SKM-1 treated with dmso at 0.1 percent for 144 hours (cell line): ENCODE data around the gene MCM5.
"Not testable (repeated sequence)": the region's sequence is repeated elsewhere in the genome, so short reads cannot be mapped to it uniquely, and the experiment has no call there.

Experiments used
- DNase-seq: peaks from one replicate; lab custom pipeline; 2025; ENCODE audit not compliant: unreplicated experiment; lab: John Stamatoyannopoulos, UW

Gene MCM5

DNA sequence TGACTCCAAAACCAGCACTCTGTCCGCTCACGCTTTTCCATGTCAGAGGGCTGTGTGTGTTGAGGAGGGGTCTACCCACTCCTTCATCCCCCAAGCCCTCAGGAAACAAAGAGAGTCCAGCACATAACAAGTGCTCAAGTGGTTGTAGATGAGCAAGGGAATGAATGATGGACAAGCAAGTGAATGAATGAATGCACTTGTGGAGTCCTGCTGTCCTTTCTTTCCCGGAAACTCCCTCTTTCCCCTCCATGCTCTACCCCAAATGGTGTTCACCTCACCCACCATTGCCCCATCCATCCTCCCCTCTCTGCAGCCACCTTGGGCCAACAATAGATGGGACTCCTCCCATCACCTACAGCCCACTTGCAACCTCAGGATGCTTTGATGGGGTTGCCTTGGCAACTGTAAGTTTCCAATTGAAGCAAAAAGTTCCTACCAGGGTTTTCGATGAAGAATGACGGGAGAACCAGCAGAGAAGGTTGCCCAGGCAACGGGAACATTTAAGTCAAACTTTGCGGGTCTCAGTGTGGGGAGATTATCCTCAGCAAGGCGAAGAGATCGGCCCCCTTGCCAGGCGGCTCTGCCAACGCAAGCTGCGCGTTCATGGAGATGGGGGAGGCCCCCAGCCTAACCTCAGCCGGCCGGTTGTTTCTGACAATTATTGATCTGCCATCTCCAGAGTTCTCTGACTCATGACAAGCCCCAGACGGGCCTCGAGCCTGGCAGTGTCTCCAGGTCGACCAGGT is 51.1 kb downstream of the MCM5 start:
- no peak for DNase-seq

DNA sequence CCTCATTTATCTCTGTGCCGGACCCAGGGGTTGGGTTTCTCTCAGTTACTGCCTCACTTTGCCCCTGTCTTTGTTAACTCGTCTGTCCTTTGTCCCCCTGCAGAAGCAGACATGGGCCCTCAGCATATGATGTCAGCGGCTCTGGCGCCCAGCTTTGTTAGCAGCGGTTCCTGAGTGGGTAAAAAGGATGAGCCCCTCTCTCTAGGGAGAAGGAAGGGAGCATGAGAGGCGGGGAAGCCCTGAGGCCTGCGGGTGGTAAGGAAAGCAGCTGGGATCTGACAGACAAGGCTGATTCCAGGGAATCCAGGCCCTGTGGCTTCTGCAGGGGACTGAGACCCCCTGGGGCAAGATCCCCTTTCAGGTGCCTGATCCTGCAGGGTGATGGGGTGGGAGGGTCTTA is 51.7 kb downstream of the MCM5 start:
- DNase-seq = no peak

DNA sequence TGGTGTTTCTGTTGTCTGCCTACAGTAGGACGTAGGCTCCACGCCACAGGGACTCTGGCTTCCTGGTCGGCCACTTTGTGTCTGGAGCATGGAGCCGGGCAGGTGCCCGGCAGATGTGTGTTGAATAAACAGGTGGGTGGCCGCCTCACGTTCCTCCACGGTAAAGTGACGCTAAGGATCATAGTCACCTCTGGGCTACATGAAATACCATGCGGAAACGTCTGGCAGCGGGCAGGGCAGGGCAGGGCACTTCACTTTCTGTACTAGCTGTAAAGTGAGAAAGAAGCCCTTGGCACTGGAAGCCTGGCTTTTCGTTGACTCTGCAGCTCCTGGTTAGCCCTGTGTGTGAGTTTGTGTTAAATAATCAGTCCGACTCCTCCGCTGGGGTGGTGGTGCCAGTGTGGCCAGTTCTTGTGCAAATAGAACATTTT is 52.4 kb downstream of the MCM5 start:
- DNase-seq = no peak

DNA sequence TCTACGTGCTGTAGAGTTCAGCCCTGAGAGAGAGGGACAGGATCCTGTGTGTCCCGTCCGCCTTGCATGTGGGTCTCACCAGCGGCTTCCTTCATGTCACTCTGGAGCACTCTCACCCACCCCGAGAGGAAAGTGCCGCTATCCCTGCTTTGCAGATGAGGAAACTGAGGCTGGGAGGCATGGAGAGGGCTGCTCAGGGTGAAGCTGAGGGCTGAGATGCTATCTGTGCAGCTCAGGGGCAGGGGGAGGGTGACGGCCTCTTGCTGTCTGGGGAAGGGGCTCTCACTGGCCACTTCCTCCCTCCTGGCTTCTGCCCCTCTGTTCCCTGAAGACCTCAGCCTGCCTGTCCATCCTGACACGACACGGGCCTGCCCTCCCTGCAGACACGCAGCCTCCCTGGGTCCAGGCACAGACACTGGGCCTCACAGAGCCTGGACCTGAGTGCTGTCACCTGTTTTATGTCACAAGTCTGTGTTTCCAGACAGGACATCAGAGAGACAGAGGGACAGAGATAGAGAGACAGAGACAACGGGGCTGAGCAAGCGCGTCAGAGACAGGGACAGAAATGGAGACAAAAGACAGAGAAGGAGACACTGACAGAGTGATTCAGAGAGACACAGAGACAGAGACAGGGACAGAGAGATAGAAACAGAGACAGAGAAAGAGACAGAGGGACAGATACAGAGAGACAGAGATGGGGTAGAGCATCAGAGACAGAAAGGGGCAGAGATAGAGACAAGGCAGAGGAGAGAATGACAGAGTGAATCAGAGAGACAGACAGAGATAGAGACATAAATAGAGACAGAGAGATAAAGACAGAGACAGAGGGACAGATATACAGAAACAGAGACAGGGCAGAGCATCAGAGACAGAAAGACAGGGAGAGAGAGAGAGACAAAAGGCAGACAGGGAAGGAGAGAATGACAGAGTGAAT is 53.1 kb downstream of the MCM5 start:
- no peak for DNase-seq

DNA sequence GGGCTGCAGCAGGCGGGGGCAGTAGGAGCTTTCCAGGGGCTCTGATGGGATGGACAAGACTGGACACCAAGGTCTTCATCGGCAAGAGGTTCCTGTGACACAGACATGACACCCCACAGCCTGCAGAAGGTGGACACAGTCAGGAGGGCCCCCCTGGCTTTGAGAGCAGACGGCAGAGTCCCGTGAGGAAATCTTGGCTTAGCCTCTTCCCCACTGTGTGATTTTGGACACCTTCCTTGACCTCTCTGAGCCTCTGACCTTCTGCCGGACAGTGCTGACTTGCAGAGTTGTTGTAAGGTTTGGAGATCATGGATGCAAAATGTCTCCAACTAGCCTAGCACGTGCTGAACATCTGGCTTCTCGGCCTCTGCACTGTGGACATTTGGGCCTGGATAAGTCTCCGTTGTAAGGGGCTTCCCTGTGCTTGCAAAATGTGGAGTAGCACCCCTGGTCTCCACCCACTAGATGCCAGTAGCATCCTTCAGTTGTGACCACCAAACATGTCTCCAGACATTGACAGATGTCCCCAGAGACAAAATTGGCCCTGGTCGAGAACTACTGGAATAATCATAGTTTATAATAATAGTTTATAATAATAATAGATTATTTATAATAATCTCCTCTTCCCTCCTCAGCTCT is 54.6 kb downstream of the MCM5 start:
- no peak for DNase-seq

DNA sequence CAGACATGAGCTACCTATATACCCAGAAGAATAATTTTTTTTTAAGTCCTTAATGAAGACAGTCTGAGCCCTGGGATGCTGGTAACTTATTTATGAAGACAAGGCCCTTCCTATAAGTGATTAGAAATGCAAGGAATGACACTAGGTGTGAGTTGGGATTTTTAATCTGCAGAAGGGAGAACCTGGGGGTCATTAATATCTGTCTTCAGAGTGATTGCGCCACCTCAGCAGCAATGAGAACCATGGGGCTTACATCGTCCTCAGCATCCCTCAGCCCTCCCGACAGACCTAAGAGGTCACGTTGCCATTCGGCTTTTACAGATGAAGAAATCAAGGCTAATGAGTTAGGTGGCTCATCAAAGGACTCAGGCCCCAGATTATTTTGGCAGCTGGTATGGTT is 55.6 kb downstream of the MCM5 start:
- DNase-seq = no peak

DNA sequence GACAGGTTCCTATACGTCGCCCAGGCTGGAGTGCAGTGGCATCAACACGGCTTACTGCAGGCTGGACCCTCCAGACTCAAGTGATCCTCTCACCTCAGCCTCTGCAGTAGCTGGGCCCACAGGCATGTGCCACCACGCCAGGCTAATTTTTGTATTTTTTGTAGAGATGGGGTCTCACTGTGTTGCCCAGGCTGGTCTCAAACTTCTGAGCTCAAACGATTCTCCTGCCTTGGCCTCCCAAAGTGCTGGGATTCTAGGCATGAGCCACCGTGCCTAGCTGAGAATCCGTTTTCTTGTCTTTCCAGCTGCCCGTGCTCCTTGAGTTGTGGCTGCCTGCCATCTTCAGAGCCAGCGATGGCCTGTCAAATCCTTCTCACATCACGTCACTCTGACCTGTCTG is 56.8 kb downstream of the MCM5 start:
- no peak for DNase-seq

DNA sequence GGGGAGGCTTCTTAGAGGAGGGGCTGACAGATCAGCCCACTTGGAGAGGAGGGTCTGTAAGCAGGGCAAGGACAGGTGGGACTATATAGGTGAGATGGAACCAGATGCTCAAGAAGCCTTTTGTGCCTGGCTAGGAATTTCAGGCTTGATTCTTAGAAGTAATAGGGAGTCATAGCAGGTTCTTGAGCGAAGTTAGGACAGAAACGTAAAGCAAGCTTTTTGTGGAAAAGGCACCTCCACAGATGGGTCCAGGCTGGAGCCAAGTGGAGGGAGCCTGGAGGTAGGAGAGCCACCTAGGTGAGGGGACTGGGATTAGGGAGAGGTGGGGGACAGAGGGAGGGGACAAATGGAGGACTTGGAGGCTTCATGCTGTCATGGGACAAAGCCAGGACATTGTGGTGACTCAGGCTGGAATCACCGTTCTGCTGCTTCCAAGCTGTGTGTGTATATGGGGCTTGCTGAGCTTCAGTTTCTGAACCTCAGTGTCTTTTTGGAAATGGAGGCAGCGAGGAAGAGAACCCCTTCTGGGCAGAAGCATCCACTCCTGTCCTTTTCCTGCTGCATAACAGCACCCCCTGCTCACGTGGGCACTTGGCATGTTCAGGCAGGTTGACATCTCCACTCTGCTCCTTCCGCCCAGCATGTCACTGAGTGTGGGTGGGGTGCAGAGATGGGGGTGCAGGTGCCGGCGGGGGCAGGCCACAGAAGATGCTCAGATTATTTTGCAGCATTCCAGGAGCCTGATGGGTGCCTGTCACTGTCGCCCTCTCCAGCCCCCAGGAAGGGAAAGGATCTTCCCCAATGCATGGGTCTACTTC is 58.0 kb downstream of the MCM5 start:
- DNase-seq = no peak

DNA sequence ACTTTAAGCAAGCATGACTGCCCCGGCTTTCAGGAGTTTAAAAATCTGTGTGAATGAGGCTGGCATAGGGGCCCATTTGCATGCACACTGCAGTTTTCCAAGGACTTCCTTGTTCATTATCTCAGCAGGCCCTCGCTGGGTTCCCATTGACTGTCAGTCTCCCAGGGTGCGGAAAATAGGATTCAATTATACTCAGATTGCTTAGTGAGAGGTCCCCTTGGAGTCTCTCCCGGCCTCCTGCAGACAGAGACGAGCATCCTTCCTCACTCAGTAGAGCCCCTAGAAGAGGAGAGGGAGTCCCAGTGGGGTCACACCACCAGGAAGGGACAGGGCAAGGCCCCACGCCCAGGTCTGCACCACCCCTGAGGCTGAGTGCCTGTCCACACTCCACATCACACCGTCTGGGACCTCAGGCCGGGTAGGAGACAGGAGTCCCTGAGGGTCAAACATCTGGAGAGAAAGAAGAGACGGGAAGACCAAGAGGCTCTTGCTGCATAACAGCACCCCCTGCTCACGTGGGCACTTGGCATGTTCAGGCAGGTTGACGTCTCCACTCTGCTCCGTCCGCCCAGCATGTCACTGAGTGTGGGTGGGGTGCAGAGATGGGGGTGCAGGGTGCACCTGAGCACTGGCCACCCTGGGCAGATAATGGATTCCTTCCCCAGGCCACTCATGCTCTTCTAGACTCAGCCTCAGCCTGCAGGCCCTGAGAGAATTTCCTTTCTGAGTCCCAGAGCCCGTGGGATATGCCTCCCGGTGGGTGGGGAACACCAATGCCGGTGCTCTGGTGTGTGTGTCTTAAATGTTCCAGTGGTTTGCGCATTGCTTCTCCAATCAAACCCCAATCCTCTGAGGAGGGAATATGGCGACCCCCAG is 58.8 kb downstream of the MCM5 start:
- DNase-seq = no peak

DNA sequence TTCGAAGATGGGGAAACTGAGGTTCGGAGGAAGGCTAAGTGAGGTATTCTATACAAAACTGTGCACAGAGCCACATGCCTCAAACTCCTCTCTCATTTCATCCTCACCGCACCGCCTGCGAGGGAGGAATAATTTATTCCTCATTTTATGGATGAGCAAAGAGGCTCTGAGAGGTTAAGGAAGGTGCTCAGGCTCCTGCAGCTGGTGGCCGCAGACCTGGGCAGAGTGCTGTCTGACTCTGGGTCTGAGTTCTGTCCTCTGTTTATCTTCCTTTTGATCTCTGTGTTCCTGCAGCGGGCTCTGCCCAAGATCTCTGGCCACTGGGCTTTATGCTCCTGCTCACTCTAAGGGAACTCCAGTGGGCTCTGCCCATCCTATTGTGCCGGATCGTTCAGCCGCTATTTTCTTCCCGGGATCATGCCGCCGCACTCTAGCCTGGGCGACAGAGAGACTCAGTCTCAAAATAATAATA is 59.5 kb downstream of the MCM5 start:
- no peak for DNase-seq

DNA sequence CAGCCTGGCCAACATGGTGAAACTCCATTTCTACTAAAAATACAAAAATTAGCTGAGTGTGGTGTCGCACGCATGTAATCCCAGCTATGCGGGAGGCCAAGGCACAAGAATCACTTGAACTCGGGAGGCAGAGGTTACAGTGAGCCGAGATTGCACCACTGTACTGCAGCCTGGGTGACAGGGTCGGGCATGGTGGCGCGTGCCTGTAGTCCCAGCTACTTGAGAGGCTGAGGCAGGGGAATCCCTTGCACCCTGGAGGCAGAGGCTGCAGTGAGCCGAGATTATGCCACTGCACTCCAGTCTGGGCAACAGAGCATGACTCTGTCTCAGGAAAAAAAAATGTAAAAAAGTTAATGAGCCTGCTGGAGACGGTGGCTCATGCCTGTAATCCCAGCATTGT is 60.0 kb downstream of the MCM5 start:
- not testable (repeated sequence) for DNase-seq

DNA sequence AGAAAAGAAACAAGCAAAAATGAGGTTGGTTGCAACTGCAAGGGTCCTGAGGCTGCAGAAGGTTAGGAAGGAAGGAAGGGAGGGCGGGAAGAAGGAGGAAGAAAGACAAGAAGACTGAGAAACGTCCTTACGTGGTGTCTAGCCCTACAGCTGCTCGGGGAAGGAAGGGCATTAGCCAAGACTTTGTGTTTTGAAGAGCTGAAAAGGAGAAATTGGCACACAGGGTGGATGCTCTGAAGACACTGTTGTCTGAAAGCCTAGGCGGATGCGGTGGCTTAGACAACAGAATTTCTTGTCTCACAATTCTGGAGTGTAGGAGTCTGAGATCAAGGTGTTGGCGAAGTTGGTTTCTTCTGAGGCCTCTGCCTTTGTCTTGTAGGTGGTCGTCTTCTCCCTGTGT is 60.7 kb downstream of the MCM5 start:
- DNase-seq = peak; percentile 59

DNA sequence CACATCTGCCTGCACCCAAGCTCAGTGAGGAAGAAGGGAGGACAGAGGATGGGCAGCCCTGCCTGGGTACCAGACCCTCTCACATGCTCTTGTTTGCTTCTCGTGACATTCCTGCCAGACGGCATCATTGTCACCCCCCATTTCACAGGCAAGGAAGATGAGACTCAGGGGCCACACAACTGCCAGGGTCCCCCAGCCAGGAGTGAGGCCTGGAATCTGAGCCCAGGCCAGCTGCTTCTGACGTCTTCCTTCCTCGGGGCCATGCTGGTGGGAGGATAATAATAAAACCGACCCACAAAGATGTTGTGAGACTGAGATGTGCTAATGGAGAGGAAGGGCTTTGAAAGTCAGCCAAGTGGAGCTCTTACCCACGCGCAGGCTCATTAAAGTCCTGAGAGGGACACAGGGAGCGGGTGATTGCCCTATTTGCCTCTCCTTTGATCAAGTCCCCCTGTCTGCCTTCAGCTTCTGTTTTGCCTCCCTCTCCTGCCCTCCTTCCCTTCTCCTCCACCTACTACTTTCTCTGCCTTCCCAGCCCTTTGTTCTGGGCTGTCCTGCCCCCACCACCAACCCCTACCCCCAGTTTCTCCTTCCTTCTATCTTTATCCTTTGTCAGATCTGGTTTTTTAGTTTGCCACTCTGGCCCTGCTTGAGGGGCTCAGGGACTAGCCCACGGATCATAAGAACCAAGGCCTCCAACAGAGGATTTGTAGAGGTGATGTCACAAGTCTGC is 62.7 kb downstream of the MCM5 start:
- no peak for DNase-seq

DNA sequence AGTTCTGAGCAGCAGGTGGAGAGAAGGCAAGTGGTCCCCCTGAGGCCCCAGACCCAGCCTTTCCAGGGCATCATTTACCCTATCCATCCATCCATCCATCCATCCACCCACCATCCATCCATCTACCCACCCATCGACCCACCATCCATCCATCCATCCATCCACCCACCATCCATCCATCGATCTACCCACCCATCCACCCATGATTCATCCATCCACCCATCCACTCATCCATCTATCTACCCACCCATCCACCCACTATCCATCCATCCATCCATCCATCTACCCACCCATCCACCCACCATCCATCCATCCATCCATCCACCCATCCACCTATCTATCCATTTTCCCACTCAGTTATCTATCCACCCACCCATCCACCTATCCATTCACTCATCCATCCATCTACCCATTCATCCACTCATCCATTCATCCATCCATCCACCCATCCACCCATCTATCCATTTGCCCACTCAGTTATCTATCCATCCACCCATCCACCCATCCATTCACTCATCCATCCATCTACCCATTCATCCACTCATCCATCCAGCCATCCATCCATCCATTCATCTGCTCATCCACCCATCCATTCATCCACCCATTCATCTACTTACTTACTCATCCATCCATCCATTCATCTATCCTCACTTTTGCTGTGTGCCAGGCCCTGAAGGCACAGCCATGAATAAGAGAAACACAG is 63.4 kb downstream of the MCM5 start:
- DNase-seq = no peak

DNA sequence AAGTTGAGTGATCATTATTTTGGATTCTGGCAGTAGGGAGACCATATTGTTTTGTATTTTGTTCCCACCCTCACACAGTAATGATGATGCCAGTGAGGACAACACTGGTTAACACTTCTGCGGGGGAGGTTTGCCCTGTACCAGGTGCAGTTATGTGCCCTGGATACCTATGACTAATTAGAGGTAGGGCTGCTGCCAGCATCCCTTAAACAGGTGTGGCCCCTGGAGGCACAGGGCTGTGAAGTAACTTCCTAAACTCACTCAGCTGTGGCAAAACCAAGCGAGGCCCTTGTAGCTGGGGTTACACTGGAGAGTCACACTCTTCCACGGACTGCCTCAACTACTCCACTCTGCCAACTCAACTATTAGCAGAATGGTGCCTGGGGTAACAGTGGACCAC is 64.5 kb downstream of the MCM5 start:
- DNase-seq = no peak

DNA sequence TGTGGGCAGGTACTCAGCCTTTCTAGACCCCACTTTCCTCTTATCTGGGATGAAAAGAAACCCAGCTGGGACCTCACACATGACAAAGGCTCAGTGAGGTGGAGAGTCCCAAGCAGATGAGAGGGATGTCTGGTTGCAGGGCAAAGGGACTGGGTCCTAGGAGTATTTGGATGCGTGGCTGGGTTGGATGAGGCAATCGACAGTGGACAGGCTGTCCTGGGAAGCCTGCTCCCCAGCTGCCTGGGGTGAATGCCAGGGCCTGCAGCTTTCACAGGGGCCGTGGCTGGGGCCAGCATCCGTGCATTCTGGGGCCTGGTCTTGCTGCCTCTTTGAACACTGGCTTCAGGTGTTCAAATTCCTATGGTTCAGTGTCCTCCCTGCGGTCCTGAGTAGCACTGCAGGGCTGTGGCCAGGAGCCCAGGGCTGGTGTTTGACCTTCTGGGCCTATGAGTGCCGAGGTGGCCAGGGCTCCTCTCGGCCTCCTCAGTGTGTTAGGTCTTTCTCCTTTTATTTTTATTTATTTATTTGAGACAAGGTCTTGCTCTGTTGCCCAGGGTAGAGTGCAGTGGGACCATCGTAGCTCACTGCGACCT is 65.3 kb downstream of the MCM5 start:
- DNase-seq = no peak

DNA sequence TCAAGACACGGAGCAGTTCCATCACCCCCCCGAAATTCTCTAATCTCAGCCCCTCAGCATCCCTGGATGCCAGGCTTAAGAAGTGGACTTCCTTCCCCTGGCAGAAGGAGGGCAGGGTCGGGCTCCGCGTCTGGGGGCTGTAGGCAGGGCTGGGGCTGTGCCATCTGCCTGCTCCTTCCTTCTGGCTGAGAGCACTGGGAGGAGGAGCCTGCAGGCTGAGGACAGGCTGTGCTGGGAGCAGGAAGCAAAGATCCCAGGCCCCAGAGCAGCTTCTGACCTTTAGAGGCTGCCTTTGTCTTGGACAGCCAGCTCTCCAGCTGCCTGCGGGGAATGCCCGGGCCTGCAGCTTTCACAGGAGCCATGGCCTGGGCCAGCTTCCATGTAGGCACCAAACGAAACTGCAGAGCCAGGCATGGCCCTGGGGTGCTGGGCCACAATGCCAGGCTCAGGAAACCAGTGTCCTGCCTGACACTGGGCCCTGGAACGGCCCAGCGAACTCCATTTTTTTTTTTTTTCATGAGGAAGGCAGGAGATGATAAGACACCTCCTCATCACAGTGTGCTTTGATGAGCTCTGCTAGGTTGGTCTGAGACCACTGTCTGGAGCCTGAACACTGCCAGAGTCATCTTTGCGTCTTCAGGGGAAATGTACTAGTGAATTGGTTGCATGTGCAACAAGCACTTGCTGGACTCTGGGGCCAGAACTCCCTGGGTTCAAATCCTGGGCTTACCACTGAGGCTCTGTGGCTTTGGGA is 67.9 kb downstream of the MCM5 start:
- no peak for DNase-seq
